ENCODE results near the gene CLIC5.

Gene CLIC5

GRCh38 chr6:46032110-46032998, 16.7 kb upstream of the CLIC5 start:
- no peak for DNase-seq

- DNase-seq, result no peak
Observed at GRCh38 chr6:46029602-46030001, 13.9 kb upstream of the CLIC5 start.

GRCh38 chr6:46026307-46026706, 10.6 kb upstream of the CLIC5 start:
- no peak for DNase-seq

DNA sequence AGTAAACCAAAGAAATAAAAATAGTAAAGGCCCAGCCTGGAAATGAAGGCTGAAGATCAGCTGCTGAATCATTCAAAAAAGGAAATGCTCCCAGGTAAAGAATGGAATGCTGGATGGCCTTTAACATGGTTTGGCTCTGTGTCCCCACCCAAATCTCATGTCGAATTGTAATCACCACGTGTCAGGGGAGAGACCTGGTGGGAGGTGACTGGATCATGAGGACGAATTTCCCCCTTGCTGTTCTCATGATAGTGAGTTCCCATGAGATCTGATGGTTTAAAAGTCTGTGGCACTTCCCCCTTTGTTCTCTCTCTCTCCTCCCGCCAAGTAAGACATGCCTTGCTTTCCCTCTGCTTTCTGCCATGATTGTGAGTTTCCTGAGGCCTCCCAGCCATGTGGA, 9.9 kb upstream of the CLIC5 start:
- no peak for DNase-seq

DNA sequence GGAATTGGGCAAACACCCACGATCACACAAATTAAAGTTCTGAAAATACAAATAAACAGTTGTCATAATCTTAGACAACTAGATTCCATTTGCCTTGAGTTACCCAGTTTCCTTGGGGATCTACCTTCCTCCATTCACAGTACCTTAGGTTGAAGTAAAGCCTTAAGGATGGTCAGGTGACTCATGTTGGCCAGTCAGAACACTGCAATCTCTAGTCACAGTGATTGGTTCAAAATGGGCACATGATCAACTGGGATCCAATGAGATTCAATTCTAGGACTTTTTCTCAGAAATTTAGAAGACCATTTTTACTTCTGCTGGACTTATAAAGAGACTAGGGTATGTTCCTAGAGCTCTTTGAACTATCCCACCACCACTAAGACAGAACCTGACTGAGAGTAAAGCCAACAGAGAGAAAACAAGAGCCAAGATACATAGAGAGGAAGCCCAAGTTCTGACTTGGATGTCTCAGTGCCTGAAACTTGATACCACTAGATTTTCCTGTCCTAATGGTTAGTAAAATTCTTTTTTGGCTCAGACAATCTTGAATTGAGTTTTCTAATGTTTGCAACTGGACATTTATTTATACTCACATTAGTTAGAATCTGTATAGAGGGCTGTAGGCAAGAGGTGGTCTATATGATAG, 8.6 kb upstream of the CLIC5 start:
- no peak for DNase-seq

GRCh38 chr6:46023216-46023915, 7.7 kb upstream of the CLIC5 start:
- no peak for DNase-seq

DNA sequence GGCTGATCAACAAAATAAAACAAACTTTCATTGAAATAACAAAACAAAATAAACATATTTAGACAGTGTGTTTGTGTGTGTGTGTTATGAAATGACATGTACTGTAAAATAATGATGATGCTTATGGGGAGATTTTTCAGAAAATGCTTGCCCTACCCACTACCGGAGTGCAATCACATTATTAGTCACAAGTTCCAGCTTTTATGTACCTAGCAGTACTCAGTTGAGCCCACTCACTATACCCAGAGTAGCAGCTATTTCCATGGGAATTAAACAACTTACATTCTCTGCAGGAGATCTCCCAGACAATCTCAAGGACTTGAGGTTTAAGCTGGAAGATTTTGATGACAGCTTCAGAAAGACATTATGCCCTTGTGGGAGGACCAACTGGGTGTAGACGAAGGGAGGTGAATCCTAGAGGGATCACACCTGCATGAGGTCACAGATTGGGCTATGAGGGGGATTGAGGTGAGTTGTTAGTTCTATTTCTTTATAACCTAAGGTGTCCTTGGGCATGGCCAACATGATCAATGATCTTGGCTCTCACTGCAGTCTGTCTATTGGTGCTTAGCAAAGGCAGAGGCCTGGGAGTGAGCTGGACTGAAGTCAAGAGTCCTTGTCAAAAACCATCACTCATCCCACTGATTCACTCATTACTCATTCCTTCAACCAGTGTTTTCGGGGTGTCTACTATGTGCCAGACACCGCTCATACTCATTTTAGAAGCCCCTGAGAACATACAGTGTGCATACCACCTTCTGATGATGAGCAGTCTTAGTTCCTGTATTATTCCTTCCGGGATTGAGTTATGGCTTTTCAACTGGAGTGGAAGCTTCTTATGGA, 6.7 kb upstream of the CLIC5 start:
- no peak for DNase-seq

DNA sequence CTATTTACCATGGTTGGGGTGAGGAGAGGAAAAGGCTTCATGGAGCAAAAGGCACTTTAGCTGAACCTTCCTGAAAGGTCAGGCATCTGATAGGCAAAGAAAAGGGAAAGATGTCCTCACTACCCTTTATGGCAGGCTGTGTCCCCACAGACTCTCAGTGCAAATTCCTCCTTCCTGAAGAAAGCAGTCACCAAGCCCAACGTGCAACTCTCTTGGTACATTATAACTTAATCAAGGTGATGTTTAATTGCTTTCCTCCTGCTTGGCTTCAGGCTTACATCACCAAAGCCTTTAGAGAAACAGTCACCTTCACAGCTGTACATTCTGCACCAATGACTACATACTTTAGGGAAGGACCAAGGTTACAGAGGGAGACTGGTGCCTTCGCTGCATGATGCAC, 2.1 kb upstream of the CLIC5 start:
- DNase-seq, result no peak

DNA sequence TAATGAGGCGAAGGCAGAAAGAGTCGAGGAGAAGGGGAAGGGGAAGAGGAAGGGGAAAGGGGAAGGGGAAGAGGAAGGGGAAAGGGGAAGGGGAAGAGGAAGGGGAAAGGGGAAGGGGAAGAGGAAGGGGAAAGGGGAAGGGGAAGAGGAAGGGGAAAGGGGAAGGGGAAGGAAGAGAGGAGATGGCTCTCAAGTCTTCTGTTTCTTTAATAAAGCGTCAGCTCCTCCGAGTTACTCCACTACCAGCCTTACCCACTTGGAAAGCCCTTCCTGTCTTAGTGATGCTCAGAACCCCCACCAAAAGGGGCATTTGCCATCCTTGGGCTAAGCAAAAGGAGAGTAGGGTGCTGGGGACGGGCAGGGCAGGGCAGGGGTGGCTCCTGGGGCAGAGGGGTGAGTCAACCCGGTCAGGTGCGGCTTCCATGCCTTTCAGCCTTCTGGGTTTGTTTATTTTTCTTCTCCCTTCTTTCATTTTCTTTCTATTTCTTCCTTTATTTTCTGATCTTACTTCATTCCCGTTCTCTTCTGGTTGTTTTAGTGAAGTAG, 476 bp upstream of the CLIC5 start:
- DNase-seq, result no peak

- DNase-seq, result no peak
Observed at GRCh38 chr6:46014511-46015118, 1.0 kb downstream of the CLIC5 start.

- DNase-seq, result no peak
Observed at GRCh38 chr6:46014046-46014445, 1.6 kb downstream of the CLIC5 start.

DNA sequence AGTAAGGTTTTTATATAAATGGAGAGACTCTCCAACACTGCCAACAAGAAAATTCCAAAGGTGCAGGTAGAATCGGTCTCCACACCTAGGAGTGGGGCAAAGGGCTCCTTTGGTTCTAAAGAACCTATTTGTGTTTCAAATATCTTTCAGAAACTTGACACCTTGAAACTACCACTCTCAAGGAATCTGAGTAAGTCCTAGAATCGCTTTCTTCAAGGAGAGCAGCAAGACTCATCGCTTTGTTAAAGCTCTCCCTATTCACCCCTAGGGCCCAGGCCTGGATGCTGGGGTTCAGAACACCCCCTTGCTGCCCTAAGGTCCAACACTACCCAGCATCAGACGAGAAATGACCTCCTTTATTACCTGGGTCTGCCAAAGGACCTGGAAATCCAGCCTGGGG, 2.0 kb downstream of the CLIC5 start:
- no peak for DNase-seq

DNA sequence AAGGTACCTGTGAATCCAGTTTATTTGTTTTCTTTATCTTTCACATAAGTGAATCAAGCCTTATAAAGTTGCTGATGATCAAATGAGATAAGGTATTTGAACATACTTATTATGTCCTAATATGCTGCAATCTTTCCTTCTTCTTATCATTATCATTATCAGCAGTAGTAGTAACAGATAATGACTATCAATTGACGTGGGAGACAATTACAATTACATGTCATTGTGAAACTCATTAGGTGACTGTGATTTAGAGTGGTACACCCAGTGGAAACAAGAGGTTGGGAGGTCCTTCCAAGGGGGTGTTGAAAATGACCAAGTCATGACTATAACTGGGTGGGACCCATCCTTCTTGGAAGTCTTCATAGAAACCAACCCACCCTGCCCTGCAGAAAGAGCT, 2.8 kb downstream of the CLIC5 start:
- no peak for DNase-seq

- no peak for DNase-seq
Observed at GRCh38 chr6:46011188-46012085, 4.2 kb downstream of the CLIC5 start.

GRCh38 chr6:46010771-46011170, 4.9 kb downstream of the CLIC5 start:
- DNase-seq, result no peak

- no peak for DNase-seq
Observed at GRCh38 chr6:46010270-46010669, 5.4 kb downstream of the CLIC5 start.

- no peak for DNase-seq
Observed at GRCh38 chr6:46002264-46002663, 13.4 kb downstream of the CLIC5 start.

- no peak for DNase-seq
Observed at GRCh38 chr6:46000905-46001304, 14.8 kb downstream of the CLIC5 start.

DNA sequence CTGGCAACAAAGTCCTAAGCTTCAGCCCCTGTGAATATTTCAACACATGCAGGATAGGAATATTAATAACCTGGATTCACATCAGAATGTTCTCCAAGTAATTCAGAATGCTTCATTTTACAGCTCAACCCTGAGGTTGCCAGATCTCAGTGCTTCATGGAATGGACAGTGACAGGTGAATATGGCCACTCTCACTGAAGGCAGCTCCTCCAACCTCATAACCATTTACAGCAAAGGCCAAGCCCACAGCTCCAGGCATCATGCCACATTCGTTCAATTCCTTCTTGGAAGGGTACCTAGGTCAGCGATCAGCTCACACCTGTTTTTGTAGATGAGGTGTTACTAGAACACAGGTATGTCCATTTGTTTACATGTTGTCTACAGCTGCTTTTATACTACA, 17.1 kb downstream of the CLIC5 start:
- DNase-seq, result no peak

DNA sequence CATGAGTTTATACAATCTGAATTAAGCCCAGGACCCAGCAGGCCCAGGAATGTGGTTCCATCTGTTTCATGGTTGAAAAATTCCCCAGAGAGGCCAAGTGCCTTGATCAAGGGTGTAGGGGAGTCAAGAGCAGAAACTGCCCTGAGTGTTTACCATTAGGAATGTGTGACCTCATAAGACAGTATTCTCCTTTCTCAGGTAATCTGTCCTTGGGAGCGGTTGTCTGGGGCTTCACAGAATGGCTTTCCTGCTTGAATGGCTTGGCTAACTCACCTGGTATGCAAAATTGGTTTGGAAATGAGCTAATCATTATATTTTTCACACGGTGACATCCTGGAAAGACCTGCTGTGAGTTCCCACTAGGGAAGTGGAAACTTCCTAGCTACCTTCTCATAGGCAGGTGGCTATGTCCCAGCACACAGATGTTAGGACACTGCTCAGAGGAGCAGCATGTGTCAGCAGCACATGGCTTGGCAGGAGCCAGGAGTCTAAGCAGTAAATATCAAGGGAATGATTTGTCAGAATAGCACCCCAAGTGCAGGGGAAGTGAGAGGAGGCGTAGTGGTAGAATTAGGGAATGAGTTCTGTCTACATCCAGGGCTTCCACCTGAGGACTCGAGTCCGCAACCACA, 17.7 kb downstream of the CLIC5 start:
- no peak for DNase-seq

GRCh38 chr6:45991189-45991588, 24.5 kb downstream of the CLIC5 start:
- no peak for DNase-seq
